Measurements from ENCODE around the gene HLA-DOA. TPM values are rescaled to one million over a fixed set of nuclear protein-coding genes. Genes with fewer than 3 reads are reported as not detected.

The HLA-DOA gene
- total and polyA plus RNA-seq, 2 of the 8 experiments (the other 6 are each of a cell fraction or from before 2014, with no cell fraction given), result 23.7 to 89.0 TPM

DNA sequence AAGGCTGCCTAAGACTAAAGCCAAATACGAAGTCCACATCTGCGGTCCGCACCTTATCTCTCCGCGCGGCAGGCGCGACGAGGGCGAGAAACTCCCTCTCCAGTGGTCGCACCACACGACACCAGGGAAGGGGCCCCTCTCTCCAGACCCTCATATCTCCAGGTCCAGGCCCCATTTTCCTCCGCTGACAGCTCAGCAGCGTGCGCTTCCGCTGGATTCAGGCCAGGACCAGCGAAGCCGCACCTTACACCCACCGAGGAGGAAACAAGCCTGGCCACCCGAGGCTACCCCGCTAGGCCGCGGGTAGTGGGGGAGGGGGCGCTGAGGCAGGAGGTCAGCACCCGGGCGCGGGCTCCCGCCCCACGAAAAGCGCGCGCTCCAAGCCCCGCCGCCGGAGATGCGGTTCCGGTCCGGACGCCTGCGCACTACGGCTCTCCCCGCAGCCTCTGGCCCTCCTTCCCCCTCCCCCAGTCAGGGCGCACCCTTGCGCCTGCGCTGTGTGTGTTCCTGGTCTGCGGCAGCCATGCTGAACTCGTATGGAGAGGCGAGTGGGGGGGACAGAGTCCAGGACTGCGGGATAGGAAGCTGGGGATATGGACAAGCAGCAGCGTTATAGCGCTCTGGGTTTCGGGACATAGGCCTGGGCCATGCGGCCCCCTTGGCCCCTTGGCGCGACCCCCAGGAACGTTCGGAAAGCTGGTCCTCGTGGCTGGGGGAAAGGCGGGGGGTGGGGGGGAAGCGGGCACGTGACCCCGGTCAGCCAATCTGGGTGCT lies 41.1 kb downstream of the HLA-DOA start, which contains the start of gene BRD2:
BRD2 (plus strand) TSS at position 502 of the 774 bp plus-strand sequence. CDS start 4,305 bp downstream, outside the sequence.
- Histone ChIP-seq H3K4me3 (ENCODE audit: extremely low read depth in 1 of 4, insufficient read depth in 2 of 4, low read depth in 3 of 4, low read length in 4 of 4) (peak within 1 kb of the TSS; percentile 90 to 99 (median 98)), H3K9ac (replicated peaks in 1 of 4; ENCODE audit: extremely low read depth in 1 of 4, low read depth in 3 of 4, low read length in 3 of 4) (peak within 1 kb of the TSS; percentile 96 to 100 (median 100)), H2BK5ac (ENCODE audit: low read depth, low read length) (peak within 1 kb of the TSS; percentile 100), H3K4ac (replicated peaks; ENCODE audit: insufficient read length, low read depth, low read length) (peak within 1 kb of the TSS; percentile 100), H2AFZ (ENCODE audit: low read length) (no peak within 1 kb of the TSS), H3K4me2 (ENCODE audit: insufficient read depth in 1 of 2, low read depth in 2 of 2, low read length in 2 of 2) (peak within 1 kb of the TSS; percentile 75 to 76), H2BK12ac (ENCODE audit: low read depth, low read length) (peak within 1 kb of the TSS; percentile 100), H3K36me3 (ENCODE audit: control insufficient read depth in 2 of 4, insufficient read depth in 4 of 4, low read length in 3 of 4) (peaks cover under 1 to 13% (median 7%) of the 10 kb centered on the region in 4 experiments; a peak in 5 of 8 replicates), H3K4me1 (replicated peaks in 1 of 4; ENCODE audit: control insufficient read depth in 3 of 4, insufficient read depth in 4 of 4, low read length in 3 of 4) (peaks cover 0 to 5% (median under 1%) of the 10 kb centered on the region in 4 experiments; a peak in 3 of 7 replicates), H3K79me1 (ENCODE audit: low read depth, low read length) (no peaks in the 10 kb centered on the region; the same call in 1 of the 2 replicates), H3K56ac (replicated peaks; ENCODE audit: insufficient read length, low read depth, low read length) (peak within 1 kb of the TSS; percentile 98), H3K23ac (ENCODE audit: insufficient read length) (peak within 1 kb of the TSS; percentile 93), H2BK20ac (ENCODE audit: low read length) (peak within 1 kb of the TSS; percentile 72; the same call in 1 of the 2 replicates), H3K27ac (ENCODE audit: low read depth, low read length) (peak within 1 kb of the TSS; percentile 99), H3K23me2 (ENCODE audit: low read depth, low read length) (peaks cover 10% of the 10 kb centered on the region), H3K27me3 (replicated peaks in 1 of 4; ENCODE audit: control insufficient read depth in 3 of 4, extremely low read depth in 1 of 4, insufficient read depth in 3 of 4, low read length in 3 of 4) (no peaks in the 10 kb centered on the region), H3K79me2 (ENCODE audit: control insufficient read depth in 1 of 2, insufficient read depth in 2 of 2, low read length in 2 of 2) (peaks cover 14 to 72% of the 10 kb centered on the region in 2 experiments), H4K5ac (ENCODE audit: insufficient read length, low read depth, low read length) (peak within 1 kb of the TSS; percentile 99), H2AK5ac (ENCODE audit: low read depth, low read length) (peak within 1 kb of the TSS; percentile 100), H2BK15ac (ENCODE audit: low read length) (peak within 1 kb of the TSS; percentile 92; the same call in 1 of the 2 replicates), H3K18ac (ENCODE audit: extremely low read depth, low read length) (peak within 1 kb of the TSS; percentile 100), H4K20me1 (replicated peaks in 1 of 2; ENCODE audit: control insufficient read depth in 1 of 2, insufficient read depth in 2 of 2, low read length in 2 of 2) (peaks cover 10 to 11% of the 10 kb centered on the region in 2 experiments), H4K8ac (ENCODE audit: extremely low read depth, insufficient read depth, low read length) (peak within 1 kb of the TSS; percentile 100), H2BK120ac (replicated peaks; ENCODE audit: low read depth, low read length) (peak within 1 kb of the TSS; percentile 99), H3K9me3 (ENCODE audit: insufficient read depth in 2 of 2, low read depth in 1 of 2, low read length in 1 of 2) (no peaks in the 10 kb centered on the region; a peak in 2 of 4 replicates), H3K14ac (ENCODE audit: insufficient read length) (peak within 1 kb of the TSS; percentile 100), H4K91ac (replicated peaks; ENCODE audit: insufficient read length, low read length) (peak within 1 kb of the TSS; percentile 100)
- 2% methylated on average over 32 of the region's 62 CpGs; no CpG with 5 or more reads in 1 of the 2 experiments for WGBS, 2 experiments (ENCODE audit: extremely low coverage in 1 of 2, insufficient coverage in 1 of 2, insufficient read length in 1 of 2, insufficient replicate concordance in 2 of 2, low coverage in 1 of 2, low lambda C conversion rate in 2 of 2, missing lambda C conversion rate in 1 of 2)
- DNase-seq (ENCODE audit: low read depth in 1 of 2, low spot score in 2 of 2) (peak in 1 of 2 experiments; percentile 94), FAIRE-seq (no peak)
- CTCF ChIA-PET (ENCODE audit: partially characterized antibody), result interaction anchor here (1.0 to 14.6 kb wide), 12 partner anchors 9 to 313 kb away, joined by 3 to 168 read pairs (median 6); partner anchors contain the start of genes HLA-DMA and TAP2
- POLR2A ChIA-PET (ENCODE audit: partially characterized antibody), result interaction anchor here (0.6 to 33.3 kb wide), 21 partner anchors 2 to 791 kb away, joined by 3 to 1158 read pairs (median 4); partner anchors contain the start of genes B3GALT4, BRD2, HLA-DMA and HLA-DMB
- TF ChIP-seq, protein P1, sequence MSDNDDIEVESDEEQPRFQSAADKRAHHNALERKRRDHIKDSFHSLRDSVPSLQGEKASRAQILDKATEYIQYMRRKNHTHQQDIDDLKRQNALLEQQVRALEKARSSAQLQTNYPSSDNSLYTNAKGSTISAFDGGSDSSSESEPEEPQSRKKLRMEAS (IDR thresholded peaks at IDR 0.05), result peak; percentile 82
- TF ChIP-seq TAF1 (IDR thresholded peaks at IDR 0.05; ENCODE audit: low read depth, low read length), result peak; percentile 75
- TF ChIP-seq GABPA (IDR thresholded peaks at IDR 0.05; ENCODE audit: borderline replicate concordance, insufficient read depth, low read length), result no peak
- 0 out of 2 replicates have a peak, but pooled peaks have one; percentile 58 for TF ChIP-seq RBBP5 (IDR thresholded peaks at IDR 0.05; ENCODE audit: borderline replicate concordance, low read depth, low read length)
- TF ChIP-seq POLR2A (IDR thresholded peaks at IDR 0.05; ENCODE audit: control extremely low read depth in 1 of 2, low read depth in 2 of 2, low read length in 2 of 2), result peak in 1 of 2 experiments; percentile 55; a peak in 2 of 3 replicates
- TF ChIP-seq NRF1 (IDR thresholded peaks at IDR 0.05; ENCODE audit: low read depth, low read length), result peak; percentile 92
- TF ChIP-seq SIN3A (conservative IDR thresholded peaks at IDR 0.05 in 1 of 2, IDR thresholded peaks at IDR 0.05 in 1 of 2; ENCODE audit: low read depth in 1 of 2, low read length in 2 of 2), result peak; percentile 28 to 60; a peak in 2 of 4 replicates
- peak; percentile 55; the same call in 1 of the 2 replicates for TF ChIP-seq TBP (IDR thresholded peaks at IDR 0.05; ENCODE audit: low read depth, low read length)
- TF ChIP-seq NANOG (IDR thresholded peaks at IDR 0.05; ENCODE audit: insufficient read depth, low read depth, low read length, poor library complexity, severe bottlenecking), result no peak
- no peak for TF ChIP-seq TAF7 (optimal IDR thresholded peaks at IDR 0.05; ENCODE audit: borderline replicate concordance, low read depth, low read length)

Measured in H1 (cell line).